NCI-H345 treated with DMSO at 0.1 percent for 48 hours (cell line): ENCODE results near the gene FIGNL2.

Source experiments
- DNase-seq: peaks from one replicate; lab custom pipeline; 2025; ENCODE audit not compliant: unreplicated experiment; lab: John Stamatoyannopoulos, UW

The FIGNL2 gene

GRCh38 chr12:51879102-51879501, 30.6 kb upstream of the FIGNL2 start:
- DNase-seq, result no peak

GRCh38 chr12:51874486-51874885, 26.0 kb upstream of the FIGNL2 start:
- no peak for DNase-seq

- no peak for DNase-seq
Measured at GRCh38 chr12:51874000-51874399, 25.5 kb upstream of the FIGNL2 start.

GRCh38 chr12:51873251-51873994, 24.9 kb upstream of the FIGNL2 start:
- DNase-seq, result no peak

GRCh38 chr12:51872689-51872981, 24.1 kb upstream of the FIGNL2 start:
- DNase-seq, result no peak

GRCh38 chr12:51871918-51872688, 23.6 kb upstream of the FIGNL2 start:
- DNase-seq, result no peak

- DNase-seq, result no peak
Measured at GRCh38 chr12:51871126-51871525, 22.6 kb upstream of the FIGNL2 start.

- DNase-seq, result no peak
Measured at GRCh38 chr12:51870504-51870903, 22.0 kb upstream of the FIGNL2 start.

- DNase-seq, result no peak
Measured at GRCh38 chr12:51869931-51870330, 21.4 kb upstream of the FIGNL2 start.

GRCh38 chr12:51869496-51869865, 21.0 kb upstream of the FIGNL2 start:
- DNase-seq, result no peak

- no peak for DNase-seq
Measured at GRCh38 chr12:51868821-51869495, 20.4 kb upstream of the FIGNL2 start.

- no peak for DNase-seq
Measured at GRCh38 chr12:51867796-51868428, 19.4 kb upstream of the FIGNL2 start.

GRCh38 chr12:51867371-51867770, 18.9 kb upstream of the FIGNL2 start:
- no peak for DNase-seq

- no peak for DNase-seq
Measured at GRCh38 chr12:51866762-51867161, 18.2 kb upstream of the FIGNL2 start.

GRCh38 chr12:51866324-51866723, 17.8 kb upstream of the FIGNL2 start:
- DNase-seq, result no peak

- DNase-seq, result no peak
Measured at GRCh38 chr12:51865757-51866270, 17.3 kb upstream of the FIGNL2 start.

- DNase-seq, result no peak
Measured at GRCh38 chr12:51864833-51865670, 16.5 kb upstream of the FIGNL2 start.

- no peak for DNase-seq
Measured at GRCh38 chr12:51863933-51864832, 15.7 kb upstream of the FIGNL2 start.

- DNase-seq, result no peak
Measured at GRCh38 chr12:51863363-51863932, 14.9 kb upstream of the FIGNL2 start.
